HepG2 (cell line): ENCODE results near the gene ZNF514. TPM values are rescaled to one million over a fixed set of nuclear protein-coding genes. Genes with fewer than 3 reads are reported as not detected.

ENCODE experiments used
- ARID2 ChIP-seq: sonication (generic); formaldehyde crosslinking; IDR thresholded peaks from 2 replicates; pipeline ENCODE4 v1.8.1; 2022; ENCODE audit warnings: mild to moderate bottlenecking, missing genetic modification reagents, borderline replicate concordance
- ATF7-NPFF ChIP-seq: sonication (generic); formaldehyde crosslinking; IDR thresholded peaks from 2 replicates; pipeline ENCODE4 v1.8.1; 2023; ENCODE audit warnings: mild to moderate bottlenecking, low read depth, missing genetic modification reagents, moderate library complexity
- HMG20B ChIP-seq: conservative IDR thresholded peaks from 2 replicates; pipeline ENCODE4 v1.6.1; 2016; ENCODE audit warnings: missing genetic modification reagents, missing compliant biosample characterization
- HNF4A ChIP-seq: sonication (generic); formaldehyde crosslinking; IDR thresholded peaks from 2 replicates; pipeline ENCODE4 v1.4.0; 2020; ENCODE audit warnings: missing genetic modification reagents
- HNRNPH1 ChIP-seq: fragments of 200-400 bp; formaldehyde crosslinking; optimal IDR thresholded peaks from 2 replicates; pipeline ENCODE3; 2017; ENCODE audit warnings: mild to moderate bottlenecking, low read depth, low read length
- HOXA9 ChIP-seq: sonication (generic); formaldehyde crosslinking; IDR thresholded peaks from 2 replicates; pipeline ENCODE4 v1.8.1; 2022; ENCODE audit warnings: missing genetic modification reagents, mild to moderate bottlenecking, moderate library complexity, borderline replicate concordance
- KLF16 ChIP-seq, 2 experiments: sonication (generic) in 1 of 2; formaldehyde crosslinking in 1 of 2; IDR thresholded peaks; 2 replicates each; pipeline versions ENCODE4 v1.6.1 to v1.8.0; 2016 to 2023; ENCODE audit warnings: missing genetic modification reagents in 2 of 2, missing compliant biosample characterization in 1 of 2
- MLLT10 ChIP-seq: sonication (generic); formaldehyde crosslinking; IDR thresholded peaks from 2 replicates; pipeline ENCODE4 v1.4.0; 2020; ENCODE audit warnings: missing genetic modification reagents
- MYC ChIP-seq: sonication (generic); formaldehyde crosslinking; IDR thresholded peaks from 2 replicates; pipeline ENCODE4 v1.9.0; 2021; ENCODE audit warnings: missing genetic modification reagents, borderline replicate concordance
- NRL ChIP-seq: sonication (generic); formaldehyde crosslinking; IDR thresholded peaks from 2 replicates; pipeline ENCODE4 v1.5.0; 2020; ENCODE audit warnings: missing genetic modification reagents, mild to moderate bottlenecking, moderate library complexity, borderline replicate concordance
- PAWR ChIP-seq: sonication (generic); formaldehyde crosslinking; IDR thresholded peaks from 2 replicates; pipeline ENCODE4 v1.4.0; 2020; ENCODE audit warnings: missing genetic modification reagents, mild to moderate bottlenecking, borderline replicate concordance
- PRPF4 ChIP-seq: fragments of 200-400 bp; formaldehyde crosslinking; IDR thresholded peaks from 2 replicates; pipeline ENCODE4 v1.6.1; 2016; ENCODE audit warnings: low read length, low read depth; ENCODE audit not compliant: poor library complexity, severe bottlenecking
- RBAK ChIP-seq: sonication (generic); formaldehyde crosslinking; IDR thresholded peaks from 2 replicates; pipeline ENCODE4 v1.5.1; 2020; ENCODE audit warnings: mild to moderate bottlenecking, missing genetic modification reagents
- ZNF30 ChIP-seq: sonication (generic); formaldehyde crosslinking; IDR thresholded peaks from 2 replicates; pipeline ENCODE4 v1.5.0; 2020; ENCODE audit warnings: mild to moderate bottlenecking, missing genetic modification reagents
- ZNF614 ChIP-seq: IDR thresholded peaks from 2 replicates; pipeline ENCODE4 v1.6.1; 2018; ENCODE audit warnings: missing biosample characterization, missing genetic modification reagents, inconsistent platforms, borderline replicate concordance
- ZNF777 ChIP-seq: sonication (generic); formaldehyde crosslinking; IDR thresholded peaks from 2 replicates; pipeline ENCODE4 v1.4.0; 2020; ENCODE audit warnings: missing genetic modification reagents
- polyA plus RNA-seq, 8 experiments: library from polyadenylated mRNA; depleted of rRNA in 3 of 8; stranded (reverse) in 7 of 8; unstranded in 1 of 8; fragments of >200 nt; fragmentation: Illumina TruSeq in 4 of 8; extraction: Trizol in 4 of 8; gene quantifications; 2 replicates each; pipeline versions ENCODE4 v1.2.1 to v1.2.3, GENCODE V29; 2011 to 2016; ENCODE audit warnings: low read depth in 4 of 8, missing spikeins in 1 of 8, mixed read lengths in 1 of 8; ENCODE audit not compliant: insufficient read depth in 1 of 8
- total RNA-seq, 5 experiments: library from RNA; depleted of rRNA; stranded (reverse); fragments of >200 nt; fragmentation: Illumina TruSeq; extraction: Trizol; gene quantifications; 2 replicates each; pipeline ENCODE4 v1.2.3, GENCODE V29; 2016; ENCODE audit warnings: low read depth in 1 of 5
- TF ChIP-seq, protein P1 (sequence below): sonication (generic); formaldehyde crosslinking; IDR thresholded peaks from 2 replicates; pipeline ENCODE4 v1.5.0; 2020; ENCODE audit warnings: mild to moderate bottlenecking, missing genetic modification reagents, borderline replicate concordance
- TF ChIP-seq, protein P2 (sequence below): sonication (generic); formaldehyde crosslinking; IDR thresholded peaks from 2 replicates; pipeline ENCODE4 v1.4.0; 2020; ENCODE audit warnings: mild to moderate bottlenecking, missing genetic modification reagents
- TF ChIP-seq, protein P3 (sequence below): fragments of 450-650 bp; IDR thresholded peaks from 2 replicates; pipeline ENCODE4 v1.6.1; 2017; ENCODE audit warnings: mild to moderate bottlenecking

The ZNF514 gene
- total and polyA plus RNA-seq, 2 of the 13 experiments (the other 11 are each of a cell fraction or from before 2014, with no cell fraction given) = 15.2 to 18.7 TPM

DNA sequence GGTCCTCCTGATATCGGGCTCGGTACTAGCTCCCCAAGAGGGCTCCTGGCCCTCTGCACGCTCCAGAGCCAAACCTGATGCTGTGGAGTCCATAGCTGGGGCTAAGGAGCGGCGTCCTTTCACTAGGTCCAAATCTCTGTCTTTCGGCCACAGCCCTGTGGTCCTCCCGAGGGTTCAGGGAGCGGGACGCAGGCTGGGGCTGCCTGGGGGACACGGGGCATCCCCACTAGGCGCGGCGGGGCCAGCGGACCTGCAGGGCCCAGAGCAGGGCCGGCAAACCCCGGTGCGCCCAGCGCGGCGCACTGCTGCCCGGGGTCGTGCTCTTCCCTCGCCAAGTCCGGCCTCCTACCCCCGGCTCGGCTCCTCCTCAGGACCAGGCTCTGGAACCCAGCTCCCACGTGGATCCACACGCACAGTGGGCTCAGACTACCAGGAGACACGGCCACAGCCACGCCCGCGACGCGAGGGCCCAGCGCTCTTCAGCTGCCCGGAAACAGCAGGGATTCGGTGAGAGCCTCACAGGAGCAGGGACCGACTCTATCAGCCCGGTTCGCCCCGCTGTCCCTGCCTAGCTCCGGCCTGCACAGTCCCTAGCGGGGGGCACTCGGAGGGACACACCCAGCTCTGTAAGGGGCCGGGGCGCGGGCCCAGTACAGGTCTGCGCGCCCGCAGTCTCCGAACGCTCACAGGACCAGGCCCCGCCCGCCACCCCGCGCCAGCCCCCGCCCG, 593 bp downstream of the ZNF514 start (continued):
- TF ChIP-seq HOXA9 (CRISPR knock-in tag) = 0 out of 2 replicates have a peak, but pooled peaks have one; percentile 52
- no peak for TF ChIP-seq ZNF614 (CRISPR knock-in tag)
- no peak for TF ChIP-seq PAWR (CRISPR knock-in tag)
- no peak for TF ChIP-seq ZNF777 (CRISPR knock-in tag)
- TF ChIP-seq, protein P1, sequence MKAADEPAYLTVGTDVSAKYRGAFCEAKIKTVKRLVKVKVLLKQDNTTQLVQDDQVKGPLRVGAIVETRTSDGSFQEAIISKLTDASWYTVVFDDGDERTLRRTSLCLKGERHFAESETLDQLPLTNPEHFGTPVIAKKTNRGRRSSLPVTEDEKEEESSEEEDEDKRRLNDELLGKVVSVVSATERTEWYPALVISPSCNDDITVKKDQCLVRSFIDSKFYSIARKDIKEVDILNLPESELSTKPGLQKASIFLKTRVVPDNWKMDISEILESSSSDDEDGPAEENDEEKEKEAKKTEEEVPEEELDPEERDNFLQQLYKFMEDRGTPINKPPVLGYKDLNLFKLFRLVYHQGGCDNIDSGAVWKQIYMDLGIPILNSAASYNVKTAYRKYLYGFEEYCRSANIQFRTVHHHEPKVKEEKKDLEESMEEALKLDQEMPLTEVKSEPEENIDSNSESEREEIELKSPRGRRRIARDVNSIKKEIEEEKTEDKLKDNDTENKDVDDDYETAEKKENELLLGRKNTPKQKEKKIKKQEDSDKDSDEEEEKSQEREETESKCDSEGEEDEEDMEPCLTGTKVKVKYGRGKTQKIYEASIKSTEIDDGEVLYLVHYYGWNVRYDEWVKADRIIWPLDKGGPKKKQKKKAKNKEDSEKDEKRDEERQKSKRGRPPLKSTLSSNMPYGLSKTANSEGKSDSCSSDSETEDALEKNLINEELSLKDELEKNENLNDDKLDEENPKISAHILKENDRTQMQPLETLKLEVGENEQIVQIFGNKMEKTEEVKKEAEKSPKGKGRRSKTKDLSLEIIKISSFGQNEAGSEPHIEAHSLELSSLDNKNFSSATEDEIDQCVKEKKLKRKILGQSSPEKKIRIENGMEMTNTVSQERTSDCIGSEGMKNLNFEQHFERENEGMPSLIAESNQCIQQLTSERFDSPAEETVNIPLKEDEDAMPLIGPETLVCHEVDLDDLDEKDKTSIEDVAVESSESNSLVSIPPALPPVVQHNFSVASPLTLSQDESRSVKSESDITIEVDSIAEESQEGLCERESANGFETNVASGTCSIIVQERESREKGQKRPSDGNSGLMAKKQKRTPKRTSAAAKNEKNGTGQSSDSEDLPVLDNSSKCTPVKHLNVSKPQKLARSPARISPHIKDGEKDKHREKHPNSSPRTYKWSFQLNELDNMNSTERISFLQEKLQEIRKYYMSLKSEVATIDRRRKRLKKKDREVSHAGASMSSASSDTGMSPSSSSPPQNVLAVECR (CRISPR knock-in tag) = peak; percentile 65; the same call in 1 of the 2 replicates
- TF ChIP-seq NRL (CRISPR knock-in tag) = 0 out of 2 replicates have a peak, but pooled peaks have one; percentile 6
- 0 out of 2 replicates have a peak, but pooled peaks have one; percentile 65 for TF ChIP-seq ARID2
- TF ChIP-seq, protein P2, sequence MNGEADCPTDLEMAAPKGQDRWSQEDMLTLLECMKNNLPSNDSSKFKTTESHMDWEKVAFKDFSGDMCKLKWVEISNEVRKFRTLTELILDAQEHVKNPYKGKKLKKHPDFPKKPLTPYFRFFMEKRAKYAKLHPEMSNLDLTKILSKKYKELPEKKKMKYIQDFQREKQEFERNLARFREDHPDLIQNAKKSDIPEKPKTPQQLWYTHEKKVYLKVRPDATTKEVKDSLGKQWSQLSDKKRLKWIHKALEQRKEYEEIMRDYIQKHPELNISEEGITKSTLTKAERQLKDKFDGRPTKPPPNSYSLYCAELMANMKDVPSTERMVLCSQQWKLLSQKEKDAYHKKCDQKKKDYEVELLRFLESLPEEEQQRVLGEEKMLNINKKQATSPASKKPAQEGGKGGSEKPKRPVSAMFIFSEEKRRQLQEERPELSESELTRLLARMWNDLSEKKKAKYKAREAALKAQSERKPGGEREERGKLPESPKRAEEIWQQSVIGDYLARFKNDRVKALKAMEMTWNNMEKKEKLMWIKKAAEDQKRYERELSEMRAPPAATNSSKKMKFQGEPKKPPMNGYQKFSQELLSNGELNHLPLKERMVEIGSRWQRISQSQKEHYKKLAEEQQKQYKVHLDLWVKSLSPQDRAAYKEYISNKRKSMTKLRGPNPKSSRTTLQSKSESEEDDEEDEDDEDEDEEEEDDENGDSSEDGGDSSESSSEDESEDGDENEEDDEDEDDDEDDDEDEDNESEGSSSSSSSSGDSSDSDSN (CRISPR knock-in tag) = peak; percentile 55; the same call in 1 of the 2 replicates
- TF ChIP-seq HMG20B (CRISPR knock-in tag) = no peak
- no peak for TF ChIP-seq ZNF30 (CRISPR knock-in tag)
- no peak for TF ChIP-seq KLF16 (CRISPR knock-in tag; IDR thresholded peaks at IDR 0.05)
- TF ChIP-seq, protein P3, sequence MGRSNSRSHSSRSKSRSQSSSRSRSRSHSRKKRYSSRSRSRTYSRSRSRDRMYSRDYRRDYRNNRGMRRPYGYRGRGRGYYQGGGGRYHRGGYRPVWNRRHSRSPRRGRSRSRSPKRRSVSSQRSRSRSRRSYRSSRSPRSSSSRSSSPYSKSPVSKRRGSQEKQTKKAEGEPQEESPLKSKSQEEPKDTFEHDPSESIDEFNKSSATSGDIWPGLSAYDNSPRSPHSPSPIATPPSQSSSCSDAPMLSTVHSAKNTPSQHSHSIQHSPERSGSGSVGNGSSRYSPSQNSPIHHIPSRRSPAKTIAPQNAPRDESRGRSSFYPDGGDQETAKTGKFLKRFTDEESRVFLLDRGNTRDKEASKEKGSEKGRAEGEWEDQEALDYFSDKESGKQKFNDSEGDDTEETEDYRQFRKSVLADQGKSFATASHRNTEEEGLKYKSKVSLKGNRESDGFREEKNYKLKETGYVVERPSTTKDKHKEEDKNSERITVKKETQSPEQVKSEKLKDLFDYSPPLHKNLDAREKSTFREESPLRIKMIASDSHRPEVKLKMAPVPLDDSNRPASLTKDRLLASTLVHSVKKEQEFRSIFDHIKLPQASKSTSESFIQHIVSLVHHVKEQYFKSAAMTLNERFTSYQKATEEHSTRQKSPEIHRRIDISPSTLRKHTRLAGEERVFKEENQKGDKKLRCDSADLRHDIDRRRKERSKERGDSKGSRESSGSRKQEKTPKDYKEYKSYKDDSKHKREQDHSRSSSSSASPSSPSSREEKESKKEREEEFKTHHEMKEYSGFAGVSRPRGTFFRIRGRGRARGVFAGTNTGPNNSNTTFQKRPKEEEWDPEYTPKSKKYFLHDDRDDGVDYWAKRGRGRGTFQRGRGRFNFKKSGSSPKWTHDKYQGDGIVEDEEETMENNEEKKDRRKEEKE = no peak
- TF ChIP-seq HNF4A (CRISPR knock-in tag) = no peak
- peak; percentile 25; the same call in 1 of the 2 replicates for TF ChIP-seq MYC (CRISPR knock-in tag)
- no peak for TF ChIP-seq RBAK (CRISPR knock-in tag)
- TF ChIP-seq PRPF4 = no peak
- TF ChIP-seq HNRNPH1 = peak; percentile 33
- TF ChIP-seq ATF7-NPFF (CRISPR knock-in tag) = no peak
- no peak for TF ChIP-seq MLLT10 (CRISPR knock-in tag)
